Measurements from ENCODE around the gene HTD2. TPM values are rescaled to one million over a fixed set of nuclear protein-coding genes. Genes with fewer than 3 reads are reported as not detected.

The HTD2 gene
- polyA plus RNA-seq (2012; ENCODE audit: insufficient read length, low read depth): 4.3 TPM

DNA sequence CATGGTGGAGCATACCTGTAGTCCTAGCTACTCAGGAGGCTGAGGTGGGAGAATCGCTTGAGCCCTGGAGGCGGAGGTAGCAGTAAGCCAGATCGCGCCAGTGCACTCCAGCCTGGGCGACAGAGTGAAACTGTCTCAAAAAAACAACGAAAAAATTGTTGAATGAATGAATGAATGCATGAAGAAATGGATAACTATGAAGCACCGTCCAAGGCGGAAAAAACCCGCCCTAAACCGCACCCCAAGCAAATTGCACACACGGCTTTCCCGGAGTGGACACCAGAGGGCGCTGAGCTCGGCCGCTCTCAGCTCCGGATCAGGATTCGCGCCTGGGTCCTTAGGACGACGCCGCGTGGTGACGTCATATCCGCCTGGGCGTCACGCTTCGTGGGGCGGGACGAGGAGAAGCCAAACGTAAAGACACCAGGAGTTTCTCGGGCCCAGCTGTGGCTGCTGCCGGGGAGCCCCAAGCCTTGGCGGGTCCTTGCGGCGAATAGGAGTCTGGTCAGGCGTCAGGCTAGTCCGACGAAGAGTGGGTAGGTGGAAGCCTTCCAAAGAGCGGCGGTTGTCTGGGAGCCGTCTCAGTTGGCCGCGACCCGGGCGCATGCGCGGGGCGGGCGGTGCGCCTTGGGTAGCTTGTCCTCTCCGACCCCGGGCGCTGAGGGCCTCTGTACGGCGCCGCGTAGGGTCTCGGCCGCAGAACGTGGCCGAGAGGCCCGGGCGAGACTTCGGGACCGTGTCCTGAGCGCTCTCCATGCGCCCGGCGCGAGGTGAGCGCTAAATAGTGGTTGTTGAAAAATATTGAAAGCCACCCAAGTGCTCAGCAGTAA is at the start of gene HTD2, which contains the start of gene RPP14:
HTD2 (plus strand) TSS at position 639 of the 830 bp plus-strand sequence. CDS start 11,094 bp downstream, outside the sequence.
RPP14 (plus strand) TSS at position 364 of the 830 bp plus-strand sequence. CDS start 4,085 bp downstream, outside the sequence.
- TF ChIP-seq FOXP2 (optimal IDR thresholded peaks at IDR 0.05; ENCODE audit: borderline replicate concordance, extremely low read depth, extremely low read length, insufficient read depth) (peak; percentile 86), POLR2AphosphoS5 (IDR thresholded peaks at IDR 0.05; ENCODE audit: low read depth, low read length) (peak; percentile 86), SIN3A (IDR thresholded peaks at IDR 0.05; ENCODE audit: borderline replicate concordance, insufficient read depth, low read length) (no peak), TAF1 (IDR thresholded peaks at IDR 0.05; ENCODE audit: borderline replicate concordance, insufficient read depth, low read length) (peak; percentile 69; the same call in 1 of the 2 replicates)
- TF ChIP-seq, protein P1, sequence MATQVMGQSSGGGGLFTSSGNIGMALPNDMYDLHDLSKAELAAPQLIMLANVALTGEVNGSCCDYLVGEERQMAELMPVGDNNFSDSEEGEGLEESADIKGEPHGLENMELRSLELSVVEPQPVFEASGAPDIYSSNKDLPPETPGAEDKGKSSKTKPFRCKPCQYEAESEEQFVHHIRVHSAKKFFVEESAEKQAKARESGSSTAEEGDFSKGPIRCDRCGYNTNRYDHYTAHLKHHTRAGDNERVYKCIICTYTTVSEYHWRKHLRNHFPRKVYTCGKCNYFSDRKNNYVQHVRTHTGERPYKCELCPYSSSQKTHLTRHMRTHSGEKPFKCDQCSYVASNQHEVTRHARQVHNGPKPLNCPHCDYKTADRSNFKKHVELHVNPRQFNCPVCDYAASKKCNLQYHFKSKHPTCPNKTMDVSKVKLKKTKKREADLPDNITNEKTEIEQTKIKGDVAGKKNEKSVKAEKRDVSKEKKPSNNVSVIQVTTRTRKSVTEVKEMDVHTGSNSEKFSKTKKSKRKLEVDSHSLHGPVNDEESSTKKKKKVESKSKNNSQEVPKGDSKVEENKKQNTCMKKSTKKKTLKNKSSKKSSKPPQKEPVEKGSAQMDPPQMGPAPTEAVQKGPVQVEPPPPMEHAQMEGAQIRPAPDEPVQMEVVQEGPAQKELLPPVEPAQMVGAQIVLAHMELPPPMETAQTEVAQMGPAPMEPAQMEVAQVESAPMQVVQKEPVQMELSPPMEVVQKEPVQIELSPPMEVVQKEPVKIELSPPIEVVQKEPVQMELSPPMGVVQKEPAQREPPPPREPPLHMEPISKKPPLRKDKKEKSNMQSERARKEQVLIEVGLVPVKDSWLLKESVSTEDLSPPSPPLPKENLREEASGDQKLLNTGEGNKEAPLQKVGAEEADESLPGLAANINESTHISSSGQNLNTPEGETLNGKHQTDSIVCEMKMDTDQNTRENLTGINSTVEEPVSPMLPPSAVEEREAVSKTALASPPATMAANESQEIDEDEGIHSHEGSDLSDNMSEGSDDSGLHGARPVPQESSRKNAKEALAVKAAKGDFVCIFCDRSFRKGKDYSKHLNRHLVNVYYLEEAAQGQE (IDR thresholded peaks at IDR 0.05; ENCODE audit: insufficient read depth in 1 of 2, low read depth in 2 of 2, low read length in 2 of 2): no peak

DNA sequence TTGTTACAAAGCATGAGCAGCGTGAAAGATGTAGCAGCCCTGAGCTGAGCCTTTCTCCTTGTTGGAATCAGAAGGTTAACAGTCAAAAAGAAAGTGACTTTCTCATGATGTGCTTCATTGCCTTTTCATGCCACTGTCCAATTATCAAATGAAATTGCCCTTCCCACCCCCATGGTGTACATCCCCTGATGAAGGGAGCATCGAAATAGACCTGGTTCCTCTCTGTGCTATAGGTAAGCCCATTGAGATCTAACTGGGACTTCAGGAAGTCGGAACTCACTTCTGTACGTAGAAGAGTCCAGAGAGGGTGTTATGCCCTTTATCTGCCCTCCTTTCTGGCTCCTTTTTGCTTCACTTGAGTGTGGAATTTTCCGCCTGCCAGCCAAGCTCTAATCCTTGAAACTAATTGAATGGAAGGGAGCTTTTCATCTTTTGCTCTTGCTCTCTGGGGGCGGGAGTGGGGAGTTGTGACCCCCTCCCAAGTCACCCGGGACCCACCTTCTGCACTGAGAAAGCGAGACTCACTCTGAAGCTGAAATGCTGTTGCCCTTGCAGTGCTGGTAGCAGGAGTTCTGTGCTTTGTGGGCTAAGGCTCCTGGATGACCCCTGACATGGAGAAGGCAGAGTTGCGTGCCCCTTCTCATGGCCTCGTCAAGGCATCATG is 47.8 kb upstream of the HTD2 start:
- TF ChIP-seq SIN3A (IDR thresholded peaks at IDR 0.05; ENCODE audit: borderline replicate concordance, insufficient read depth, low read length) (no peak), TAF1 (IDR thresholded peaks at IDR 0.05; ENCODE audit: borderline replicate concordance, insufficient read depth, low read length) (no peak), POLR2AphosphoS5 (IDR thresholded peaks at IDR 0.05; ENCODE audit: low read depth, low read length) (no peak), FOXP2 (optimal IDR thresholded peaks at IDR 0.05; ENCODE audit: borderline replicate concordance, extremely low read depth, extremely low read length, insufficient read depth) (no peak)
- TF ChIP-seq, protein P1 (IDR thresholded peaks at IDR 0.05; ENCODE audit: insufficient read depth in 1 of 2, low read depth in 2 of 2, low read length in 2 of 2): no peak

DNA sequence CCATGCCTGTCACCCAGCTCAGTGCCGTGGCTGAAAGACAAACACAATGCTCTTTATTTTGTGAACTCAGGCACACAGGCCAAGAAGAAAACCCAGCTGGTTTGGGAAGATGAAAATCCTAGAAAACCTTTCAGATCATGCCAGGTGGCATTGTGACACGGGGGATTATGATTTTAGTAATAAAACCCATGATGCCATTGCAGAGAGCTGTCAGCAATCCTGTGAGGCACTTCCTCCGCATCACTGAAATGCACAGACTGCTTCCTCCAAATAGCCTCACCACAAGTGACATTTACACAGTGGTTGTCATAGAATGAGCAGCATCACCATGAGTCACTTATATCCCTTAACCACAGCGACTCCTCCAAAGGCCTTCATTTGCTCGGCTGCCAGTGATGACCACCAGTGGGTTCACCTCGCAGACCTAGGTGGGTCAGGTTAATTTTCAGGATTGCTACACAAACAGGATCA is 46.0 kb upstream of the HTD2 start:
- TF ChIP-seq POLR2AphosphoS5 (IDR thresholded peaks at IDR 0.05; ENCODE audit: low read depth, low read length) (no peak), SIN3A (IDR thresholded peaks at IDR 0.05; ENCODE audit: borderline replicate concordance, insufficient read depth, low read length) (no peak), TAF1 (IDR thresholded peaks at IDR 0.05; ENCODE audit: borderline replicate concordance, insufficient read depth, low read length) (no peak), FOXP2 (optimal IDR thresholded peaks at IDR 0.05; ENCODE audit: borderline replicate concordance, extremely low read depth, extremely low read length, insufficient read depth) (no peak)
- TF ChIP-seq, protein P1 (IDR thresholded peaks at IDR 0.05; ENCODE audit: insufficient read depth in 1 of 2, low read depth in 2 of 2, low read length in 2 of 2): no peak

DNA sequence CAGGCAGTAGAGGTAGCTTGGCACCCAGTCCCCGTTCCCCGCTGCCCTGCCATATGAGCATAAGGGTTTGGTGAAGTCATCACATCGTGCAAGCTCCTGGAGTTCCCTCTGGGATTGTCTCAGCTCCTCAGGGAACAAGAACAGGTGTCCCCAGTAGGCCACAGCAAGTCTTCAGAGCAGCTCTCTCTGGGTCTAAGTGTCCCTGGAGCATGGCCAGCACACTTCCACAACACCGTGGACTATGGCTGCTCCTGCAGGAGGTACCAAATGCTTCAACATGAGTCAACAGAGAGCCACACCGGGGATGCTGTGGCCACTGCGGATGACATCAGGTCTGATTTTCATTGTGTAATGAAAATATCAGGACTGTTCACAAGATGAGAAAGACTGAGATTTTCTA is 45.6 kb upstream of the HTD2 start:
- TF ChIP-seq, protein P1 (IDR thresholded peaks at IDR 0.05; ENCODE audit: insufficient read depth in 1 of 2, low read depth in 2 of 2, low read length in 2 of 2): no peak
- TF ChIP-seq TAF1 (IDR thresholded peaks at IDR 0.05; ENCODE audit: borderline replicate concordance, insufficient read depth, low read length) (no peak), POLR2AphosphoS5 (IDR thresholded peaks at IDR 0.05; ENCODE audit: low read depth, low read length) (no peak), SIN3A (IDR thresholded peaks at IDR 0.05; ENCODE audit: borderline replicate concordance, insufficient read depth, low read length) (no peak), FOXP2 (optimal IDR thresholded peaks at IDR 0.05; ENCODE audit: borderline replicate concordance, extremely low read depth, extremely low read length, insufficient read depth) (no peak)
